Kidney epithelial cell (primary cell): ENCODE results near the gene ECE1. TPM values are rescaled to one million over a fixed set of nuclear protein-coding genes. Genes with fewer than 3 reads are reported as not detected.

Source experiments
- DNase-seq: peaks from one replicate; pipeline ENCODE4 v3.0.0-alpha.2; 2010; ENCODE audit warnings: low read depth
- H3K27me3 ChIP-seq: 2 replicates; pipeline ENCODE4 v1.6.0; 2011; ENCODE audit warnings: low read length; ENCODE audit not compliant: control insufficient read depth, insufficient read depth
- H3K36me3 ChIP-seq: 2 replicates; pipeline ENCODE4 v1.5.1; 2011; ENCODE audit warnings: low read length; ENCODE audit not compliant: control insufficient read depth, insufficient read depth
- H3K4me3 ChIP-seq: 2 replicates; pipeline ENCODE4 v1.5.1; 2011; ENCODE audit warnings: low read depth, mild to moderate bottlenecking, control low read depth, low read length
- total RNA-seq: library from RNA; depleted of rRNA; stranded (reverse); fragments of >200 nt; gene quantifications from 2 replicates; pipeline ENCODE4 v1.2.3, GENCODE V29; 2015
- TF ChIP-seq, protein P1 (sequence below): IDR thresholded peaks from 2 replicates; pipeline ENCODE4 v1.5.1; 2011; ENCODE audit warnings: mild to moderate bottlenecking, moderate library complexity, low read length, control low read depth, inconsistent platforms; ENCODE audit not compliant: insufficient read depth, poor library complexity, severe bottlenecking

ECE1 gene
- total RNA-seq, 1 donor from 2014 or later: 181 TPM

- Histone ChIP-seq H3K36me3 (no peaks in the 10 kb centered on the region), H3K27me3 (no peaks in the 10 kb centered on the region), H3K4me3 (no peak overlapping the region)
- no peak for DNase-seq
- TF ChIP-seq, protein P1, sequence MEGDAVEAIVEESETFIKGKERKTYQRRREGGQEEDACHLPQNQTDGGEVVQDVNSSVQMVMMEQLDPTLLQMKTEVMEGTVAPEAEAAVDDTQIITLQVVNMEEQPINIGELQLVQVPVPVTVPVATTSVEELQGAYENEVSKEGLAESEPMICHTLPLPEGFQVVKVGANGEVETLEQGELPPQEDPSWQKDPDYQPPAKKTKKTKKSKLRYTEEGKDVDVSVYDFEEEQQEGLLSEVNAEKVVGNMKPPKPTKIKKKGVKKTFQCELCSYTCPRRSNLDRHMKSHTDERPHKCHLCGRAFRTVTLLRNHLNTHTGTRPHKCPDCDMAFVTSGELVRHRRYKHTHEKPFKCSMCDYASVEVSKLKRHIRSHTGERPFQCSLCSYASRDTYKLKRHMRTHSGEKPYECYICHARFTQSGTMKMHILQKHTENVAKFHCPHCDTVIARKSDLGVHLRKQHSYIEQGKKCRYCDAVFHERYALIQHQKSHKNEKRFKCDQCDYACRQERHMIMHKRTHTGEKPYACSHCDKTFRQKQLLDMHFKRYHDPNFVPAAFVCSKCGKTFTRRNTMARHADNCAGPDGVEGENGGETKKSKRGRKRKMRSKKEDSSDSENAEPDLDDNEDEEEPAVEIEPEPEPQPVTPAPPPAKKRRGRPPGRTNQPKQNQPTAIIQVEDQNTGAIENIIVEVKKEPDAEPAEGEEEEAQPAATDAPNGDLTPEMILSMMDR: peak; percentile 21
Measured at GRCh38 chr1:21302747-21303715, 12.8 kb upstream of the ECE1 start.

GRCh38 chr1:21301794-21302440, 11.7 kb upstream of the ECE1 start:
- Histone ChIP-seq H3K4me3 (no peak overlapping the region), H3K27me3 (no peaks in the 10 kb centered on the region), H3K36me3 (no peaks in the 10 kb centered on the region)
- TF ChIP-seq, protein P1: no peak
- no peak for DNase-seq

GRCh38 chr1:21300774-21301173, 10.5 kb upstream of the ECE1 start:
- DNase-seq: no peak
- H3K4me3 ChIP-seq: no peak overlapping the region
- TF ChIP-seq, protein P1: no peak
- no peaks in the 10 kb centered on the region for H3K27me3 ChIP-seq
- no peaks in the 10 kb centered on the region for H3K36me3 ChIP-seq

- no peak overlapping the region for H3K4me3 ChIP-seq
- TF ChIP-seq, protein P1: no peak
- H3K27me3 ChIP-seq: no peaks in the 10 kb centered on the region
- no peak for DNase-seq
- H3K36me3 ChIP-seq: no peaks in the 10 kb centered on the region
Measured at GRCh38 chr1:21299780-21300395, 9.6 kb upstream of the ECE1 start.

DNA sequence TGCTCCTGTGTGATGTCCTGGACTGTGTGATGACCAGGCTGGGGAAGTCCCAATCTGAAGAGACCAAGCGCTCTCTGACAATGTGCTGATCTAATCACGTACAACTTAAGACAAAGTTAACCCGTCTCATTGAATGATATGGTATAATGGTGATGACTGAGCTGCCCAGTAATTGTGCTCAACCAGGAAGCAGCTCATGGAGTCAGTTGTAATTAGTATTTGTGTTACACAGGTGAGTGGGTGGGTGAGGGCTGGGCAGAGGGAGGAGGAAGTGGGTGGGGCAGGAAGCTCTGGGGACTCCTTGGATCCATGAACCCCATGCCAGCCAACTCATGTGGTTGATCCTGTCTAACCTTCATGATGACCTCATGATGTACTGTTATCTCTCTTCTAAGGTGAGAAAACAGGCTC, 8.7 kb upstream of the ECE1 start:
- Histone ChIP-seq H3K4me3 (no peak overlapping the region), H3K36me3 (no peaks in the 10 kb centered on the region), H3K27me3 (no peaks in the 10 kb centered on the region)
- DNase-seq: no peak
- TF ChIP-seq, protein P1: no peak
